GDM1 (cell line): ENCODE data around the gene SLITRK3.

ENCODE experiments used
- DNase-seq: peaks from one replicate; lab custom pipeline; 2025; lab: John Stamatoyannopoulos, UW

SLITRK3 gene, protein sequence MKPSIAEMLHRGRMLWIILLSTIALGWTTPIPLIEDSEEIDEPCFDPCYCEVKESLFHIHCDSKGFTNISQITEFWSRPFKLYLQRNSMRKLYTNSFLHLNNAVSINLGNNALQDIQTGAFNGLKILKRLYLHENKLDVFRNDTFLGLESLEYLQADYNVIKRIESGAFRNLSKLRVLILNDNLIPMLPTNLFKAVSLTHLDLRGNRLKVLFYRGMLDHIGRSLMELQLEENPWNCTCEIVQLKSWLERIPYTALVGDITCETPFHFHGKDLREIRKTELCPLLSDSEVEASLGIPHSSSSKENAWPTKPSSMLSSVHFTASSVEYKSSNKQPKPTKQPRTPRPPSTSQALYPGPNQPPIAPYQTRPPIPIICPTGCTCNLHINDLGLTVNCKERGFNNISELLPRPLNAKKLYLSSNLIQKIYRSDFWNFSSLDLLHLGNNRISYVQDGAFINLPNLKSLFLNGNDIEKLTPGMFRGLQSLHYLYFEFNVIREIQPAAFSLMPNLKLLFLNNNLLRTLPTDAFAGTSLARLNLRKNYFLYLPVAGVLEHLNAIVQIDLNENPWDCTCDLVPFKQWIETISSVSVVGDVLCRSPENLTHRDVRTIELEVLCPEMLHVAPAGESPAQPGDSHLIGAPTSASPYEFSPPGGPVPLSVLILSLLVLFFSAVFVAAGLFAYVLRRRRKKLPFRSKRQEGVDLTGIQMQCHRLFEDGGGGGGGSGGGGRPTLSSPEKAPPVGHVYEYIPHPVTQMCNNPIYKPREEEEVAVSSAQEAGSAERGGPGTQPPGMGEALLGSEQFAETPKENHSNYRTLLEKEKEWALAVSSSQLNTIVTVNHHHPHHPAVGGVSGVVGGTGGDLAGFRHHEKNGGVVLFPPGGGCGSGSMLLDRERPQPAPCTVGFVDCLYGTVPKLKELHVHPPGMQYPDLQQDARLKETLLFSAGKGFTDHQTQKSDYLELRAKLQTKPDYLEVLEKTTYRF

DNA sequence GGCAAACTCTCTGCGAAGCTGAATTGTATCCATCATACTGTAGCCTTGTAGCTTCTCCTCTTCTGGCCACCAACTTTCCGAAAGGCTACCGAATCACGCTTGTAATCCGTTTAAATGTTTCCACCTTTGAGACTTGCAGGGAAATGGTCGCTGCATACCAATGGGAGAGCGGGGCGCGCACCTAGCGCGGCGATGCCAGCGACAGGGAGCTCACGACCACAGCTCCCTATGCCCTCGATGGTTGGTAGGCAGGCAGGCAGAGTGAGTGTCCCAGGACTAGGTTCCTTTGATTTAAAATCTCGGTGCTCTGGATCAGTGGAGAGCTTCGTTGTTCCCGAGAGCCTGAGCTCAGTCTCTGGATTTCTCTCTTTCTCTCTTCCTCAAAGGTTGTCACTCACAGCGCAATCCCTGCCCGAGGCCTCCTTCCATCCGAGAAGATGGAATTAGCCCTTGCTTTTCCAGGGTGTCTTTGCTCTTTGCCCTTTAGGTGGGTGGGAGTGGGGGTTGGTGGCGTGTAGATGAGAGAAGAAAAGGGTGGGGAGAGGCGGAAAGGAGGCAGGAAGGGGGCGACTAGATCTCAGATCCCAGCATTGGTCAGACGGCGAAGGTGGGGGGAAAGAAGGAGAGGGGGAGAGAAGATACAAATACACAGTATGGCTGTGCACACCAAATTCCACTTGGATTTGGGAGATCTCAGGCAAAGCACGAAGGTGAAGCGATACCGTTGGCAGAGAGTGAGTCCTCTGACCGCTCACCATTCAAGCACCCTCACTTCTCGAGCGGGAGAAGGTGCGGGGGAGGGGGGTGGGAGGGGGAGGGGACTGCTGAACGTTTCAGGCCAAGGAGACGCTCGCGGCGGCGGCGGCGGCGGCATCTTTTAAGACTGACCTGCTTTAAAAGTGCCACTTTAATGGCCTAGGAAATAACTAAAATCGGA, at the start of gene SLITRK3:
Gene SLITRK3, minus strand, starts transcription at position 745 of the 937 bp plus-strand sequence. CDS start 5,554 bp downstream, outside the sequence.
- no peak for DNase-seq

DNA sequence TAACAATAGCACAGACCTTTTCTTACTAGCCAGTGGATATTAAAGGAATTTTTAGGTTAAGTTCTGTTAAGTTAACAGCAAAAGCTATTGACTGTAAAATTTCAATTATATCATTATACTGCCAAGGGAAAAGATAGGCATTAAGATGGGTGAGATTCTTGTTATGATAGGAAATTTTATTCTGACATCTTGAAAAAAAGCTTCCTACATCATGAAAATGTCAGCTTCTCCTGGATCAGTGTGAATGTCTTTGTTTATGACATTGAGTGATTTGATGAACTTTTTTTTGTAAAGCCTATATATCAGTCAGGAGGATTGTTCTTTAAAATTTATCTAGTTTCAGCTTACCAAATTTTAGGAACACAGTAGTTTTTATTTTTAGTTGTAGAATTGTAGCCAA, 47.4 kb upstream of the SLITRK3 start:
- DNase-seq = no peak

DNA sequence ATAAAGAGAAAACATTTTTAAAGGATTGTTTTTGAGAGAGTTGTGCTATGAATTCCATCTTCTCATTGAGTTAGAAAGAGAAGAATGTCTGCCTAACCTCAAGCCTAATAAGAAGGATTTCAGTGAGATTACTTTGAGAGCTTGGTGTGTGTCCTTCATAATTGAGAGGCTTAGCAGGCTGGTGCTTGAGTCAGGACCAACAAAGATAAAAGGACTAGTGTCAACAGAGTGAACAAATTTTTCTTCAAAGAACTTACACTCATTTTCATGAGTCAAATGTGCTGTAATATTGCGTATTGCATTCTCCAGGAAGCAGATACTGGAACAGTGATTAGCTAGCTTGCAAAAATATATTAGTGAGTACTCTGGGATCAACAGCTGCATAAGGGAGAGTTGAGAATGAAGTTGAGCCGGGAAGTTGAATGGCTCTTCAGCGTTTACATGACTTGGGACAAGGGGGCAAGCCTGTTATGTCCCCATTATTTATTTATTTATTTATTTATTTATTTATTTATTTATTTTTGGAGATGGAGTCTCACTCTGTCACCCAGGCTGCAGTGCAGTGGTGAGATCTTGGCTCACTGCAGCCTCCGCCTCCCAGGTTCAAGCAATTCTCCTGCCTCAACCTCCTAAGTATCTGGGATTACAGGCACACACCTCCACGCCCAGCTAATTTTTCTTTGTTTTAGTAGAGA, 37.5 kb upstream of the SLITRK3 start:
- no peak for DNase-seq

DNA sequence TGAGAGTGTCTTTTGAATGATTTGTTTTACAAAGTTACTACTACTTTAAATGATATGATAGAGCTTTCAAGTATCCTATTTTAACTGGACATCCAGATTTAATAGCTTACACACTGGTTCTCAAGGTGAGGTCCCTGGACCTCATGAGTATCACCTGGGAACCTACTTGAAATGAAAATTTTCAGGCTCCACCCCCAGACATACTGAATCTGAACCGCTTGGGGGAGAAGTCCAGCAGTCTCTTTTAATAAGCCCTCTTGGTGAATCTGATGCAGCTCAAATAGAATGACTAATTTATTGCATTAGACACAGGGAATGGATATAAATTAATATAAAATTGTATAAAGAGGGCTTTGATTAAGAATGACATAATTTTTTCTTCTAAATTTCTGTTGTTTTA, 29.4 kb upstream of the SLITRK3 start:
- DNase-seq = no peak

DNA sequence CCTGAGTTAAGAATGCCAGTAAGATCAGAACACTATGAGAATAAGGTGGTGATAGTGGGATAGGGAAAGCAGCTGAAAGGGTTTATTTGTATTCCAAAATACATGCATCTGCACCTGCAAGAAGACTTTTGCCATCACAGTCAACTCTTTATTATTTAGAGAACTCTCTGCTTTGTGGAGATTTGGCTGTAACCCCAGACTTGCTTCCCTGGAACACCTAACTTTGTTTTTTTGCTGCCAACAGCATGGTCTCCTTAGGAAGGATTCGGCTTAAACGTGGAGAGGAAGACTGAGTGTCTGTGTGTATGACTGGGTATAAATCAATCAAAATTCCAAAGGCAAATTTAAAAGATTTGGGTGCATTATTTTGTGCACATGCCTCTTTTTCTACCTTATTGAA, 21.6 kb upstream of the SLITRK3 start:
- DNase-seq = no peak

DNA sequence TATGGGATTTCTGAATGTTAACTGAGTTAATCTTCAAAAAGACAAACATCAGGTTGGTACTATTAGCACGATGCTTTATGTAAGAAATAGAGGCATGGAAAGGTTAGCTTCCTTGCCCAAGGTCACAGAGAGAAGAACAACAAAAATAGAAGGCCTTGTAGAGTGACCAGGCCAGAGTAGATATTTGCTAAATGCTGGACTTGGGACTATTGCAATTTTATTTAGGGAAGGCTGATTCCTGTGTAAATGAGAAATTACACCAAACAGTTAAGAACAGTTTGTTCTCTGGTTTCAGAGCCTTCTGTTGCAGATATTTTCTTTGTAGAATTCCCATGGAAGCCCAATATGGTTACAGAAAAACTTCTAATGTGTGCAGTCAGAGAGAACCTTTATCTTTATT, 16.4 kb upstream of the SLITRK3 start:
- no peak for DNase-seq

DNA sequence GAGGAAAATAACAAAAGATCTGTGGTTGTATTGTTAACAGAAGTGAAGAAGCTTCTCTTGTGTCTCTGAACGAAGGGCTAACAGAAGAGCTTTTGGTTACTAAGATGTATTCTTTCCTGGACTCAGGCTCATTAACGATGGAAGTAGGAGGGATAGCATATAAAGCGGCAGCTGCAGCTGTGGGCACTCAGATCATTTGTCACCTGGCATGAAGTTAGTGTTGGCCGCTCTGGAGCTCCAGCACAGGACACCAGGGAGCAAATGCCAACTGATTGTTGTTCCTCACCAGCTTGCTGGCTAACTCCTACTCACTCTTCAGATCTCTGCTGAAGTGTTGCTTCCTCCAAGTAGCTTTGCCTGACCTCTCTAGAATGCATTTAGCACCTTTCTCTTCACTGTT, 15.5 kb upstream of the SLITRK3 start:
- no peak for DNase-seq

DNA sequence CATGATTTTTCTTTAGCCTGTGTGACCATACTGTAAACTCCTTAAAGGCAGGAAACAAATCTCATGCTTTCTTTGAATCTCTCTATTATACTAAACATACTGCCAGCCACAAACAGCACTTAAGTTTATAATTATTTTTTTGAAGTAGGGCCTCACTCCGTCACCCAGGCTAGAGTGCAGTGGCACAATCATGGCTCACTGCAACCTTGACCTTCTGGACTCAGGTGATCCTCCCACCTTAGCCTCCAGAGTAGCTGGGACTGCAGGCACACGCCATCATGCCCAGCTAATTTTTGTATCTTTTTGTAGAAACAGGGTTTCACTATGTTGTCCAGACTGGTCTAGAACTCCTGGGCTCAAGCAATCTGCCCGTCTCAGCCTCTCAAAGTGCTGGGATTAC, 14.5 kb upstream of the SLITRK3 start:
- DNase-seq = no peak

DNA sequence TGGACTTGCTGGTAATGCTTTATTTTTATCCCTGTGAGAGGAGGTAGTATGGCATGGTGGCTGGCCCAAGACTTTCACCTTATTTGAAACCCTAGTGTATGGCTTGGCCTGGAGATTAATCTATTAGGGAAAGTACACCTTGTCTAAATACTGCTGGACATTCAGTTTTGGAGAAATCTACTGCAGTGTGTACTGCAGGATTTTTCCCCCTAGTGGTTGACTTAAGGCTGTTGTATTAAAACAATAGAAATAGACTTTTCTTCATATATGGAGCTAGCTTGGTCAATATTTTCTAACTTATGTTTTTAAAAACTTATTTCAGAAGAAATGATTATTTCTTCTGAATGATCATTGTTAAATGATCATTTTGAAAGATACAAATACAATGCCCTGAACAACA, 13.9 kb upstream of the SLITRK3 start:
- no peak for DNase-seq

DNA sequence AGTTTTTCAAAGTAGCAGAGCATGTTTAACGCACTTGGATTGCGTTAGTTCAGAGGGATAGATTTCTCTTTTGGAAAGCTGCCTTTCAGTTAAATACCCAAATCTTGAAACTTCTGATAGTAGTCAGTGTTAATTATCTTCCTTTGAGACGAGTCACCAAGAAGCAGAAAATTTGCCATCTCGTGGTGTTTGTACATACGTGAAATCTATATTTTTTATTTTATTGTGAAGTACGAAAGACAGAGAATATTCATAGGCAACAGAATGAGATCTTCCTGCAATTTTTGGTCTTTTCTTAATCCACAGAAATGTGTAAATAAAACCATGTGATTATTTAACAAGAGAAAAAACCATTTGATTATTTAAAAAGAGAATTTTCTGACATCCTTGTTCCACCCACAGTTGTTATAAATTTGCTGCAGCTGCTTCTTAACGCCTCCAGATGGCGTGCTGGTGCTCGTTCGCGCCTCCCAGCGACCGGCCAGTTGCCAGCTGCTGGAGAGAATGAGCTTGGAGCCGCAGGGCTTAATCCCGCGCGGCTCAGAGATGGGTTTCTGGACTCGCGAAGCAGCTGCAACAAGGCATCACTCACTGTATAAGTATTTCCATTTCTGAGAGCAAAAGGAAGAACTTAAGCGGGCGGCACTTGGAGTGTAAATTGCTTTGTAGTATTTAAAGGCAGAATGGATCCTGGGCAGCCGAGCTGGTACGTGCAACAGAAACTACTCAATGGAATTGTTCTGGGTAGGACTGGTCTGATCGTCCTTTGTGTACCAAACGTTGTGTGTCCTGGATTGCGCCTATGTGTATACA, 10.5 kb upstream of the SLITRK3 start:
- DNase-seq = peak; percentile 53

DNA sequence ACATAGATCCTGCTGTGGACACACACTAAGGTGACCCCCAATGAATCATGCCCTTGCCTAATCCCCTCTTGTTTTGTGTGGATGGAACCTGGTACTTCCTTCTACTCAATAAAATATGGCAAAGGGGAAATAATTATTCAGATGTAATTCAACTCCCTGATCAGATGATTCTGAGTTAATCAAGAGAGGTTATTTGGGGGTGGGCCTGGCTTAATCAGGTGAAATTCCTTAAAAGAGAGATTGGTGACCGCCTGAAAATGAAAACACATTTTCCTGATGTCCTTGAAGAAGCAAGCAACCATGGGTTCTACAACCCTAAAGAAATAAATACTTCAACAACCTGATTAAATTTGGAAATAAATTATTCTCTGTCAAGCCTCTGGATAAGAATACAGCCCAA, 8.3 kb upstream of the SLITRK3 start:
- no peak for DNase-seq

DNA sequence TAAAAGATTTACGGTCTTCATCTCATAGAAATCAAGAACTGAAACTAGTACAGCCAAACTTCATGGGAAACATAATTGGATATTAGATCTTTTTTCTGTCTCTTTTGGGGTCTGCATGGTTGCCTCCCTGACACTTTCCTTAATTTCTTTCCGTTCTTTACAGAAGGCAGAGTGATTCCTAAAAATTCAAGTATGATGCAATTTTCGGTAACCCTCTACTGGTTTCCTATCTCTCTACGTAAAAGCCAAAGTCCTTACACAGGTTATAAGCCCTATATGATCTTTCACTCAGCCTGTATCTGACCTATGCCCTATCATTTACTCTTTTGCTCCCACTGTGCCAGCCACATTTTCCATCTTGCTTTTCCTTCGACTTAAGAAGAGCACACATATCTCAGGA, 6.8 kb upstream of the SLITRK3 start:
- DNase-seq = no peak

DNA sequence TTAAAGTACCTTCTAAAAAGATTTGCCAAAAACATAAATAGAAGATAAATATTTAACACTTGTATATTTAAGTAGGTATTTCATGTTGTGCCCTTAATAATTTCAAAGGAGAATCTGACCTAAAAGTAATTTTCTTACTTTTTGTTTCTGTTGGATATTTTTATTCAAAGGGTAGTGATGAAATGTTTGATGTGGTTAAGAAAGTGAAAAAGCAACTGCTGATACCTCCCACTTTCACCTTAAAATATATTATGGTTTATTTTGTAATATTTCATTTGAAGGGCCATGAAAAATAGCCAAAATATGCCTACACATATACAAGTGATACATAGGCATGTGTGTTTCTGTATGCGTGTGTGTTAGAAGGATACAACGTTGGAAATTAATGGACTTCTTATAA, 5.8 kb upstream of the SLITRK3 start:
- no peak for DNase-seq

DNA sequence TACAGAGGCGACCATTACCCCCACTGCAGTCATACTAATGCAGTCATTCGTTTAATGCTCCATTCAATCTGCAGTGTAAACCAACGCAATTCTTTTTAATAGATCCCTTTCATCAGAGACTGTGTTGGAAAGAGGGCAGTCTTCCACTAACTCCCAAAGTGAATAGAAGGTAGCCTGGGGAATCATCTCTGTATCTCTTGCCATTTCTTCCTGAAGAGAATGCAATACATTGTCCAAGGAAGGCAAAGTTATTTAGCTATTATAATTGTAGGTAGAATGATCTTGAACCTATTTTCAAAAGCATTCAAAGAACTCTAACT, 1.3 kb upstream of the SLITRK3 start:
- no peak for DNase-seq

DNA sequence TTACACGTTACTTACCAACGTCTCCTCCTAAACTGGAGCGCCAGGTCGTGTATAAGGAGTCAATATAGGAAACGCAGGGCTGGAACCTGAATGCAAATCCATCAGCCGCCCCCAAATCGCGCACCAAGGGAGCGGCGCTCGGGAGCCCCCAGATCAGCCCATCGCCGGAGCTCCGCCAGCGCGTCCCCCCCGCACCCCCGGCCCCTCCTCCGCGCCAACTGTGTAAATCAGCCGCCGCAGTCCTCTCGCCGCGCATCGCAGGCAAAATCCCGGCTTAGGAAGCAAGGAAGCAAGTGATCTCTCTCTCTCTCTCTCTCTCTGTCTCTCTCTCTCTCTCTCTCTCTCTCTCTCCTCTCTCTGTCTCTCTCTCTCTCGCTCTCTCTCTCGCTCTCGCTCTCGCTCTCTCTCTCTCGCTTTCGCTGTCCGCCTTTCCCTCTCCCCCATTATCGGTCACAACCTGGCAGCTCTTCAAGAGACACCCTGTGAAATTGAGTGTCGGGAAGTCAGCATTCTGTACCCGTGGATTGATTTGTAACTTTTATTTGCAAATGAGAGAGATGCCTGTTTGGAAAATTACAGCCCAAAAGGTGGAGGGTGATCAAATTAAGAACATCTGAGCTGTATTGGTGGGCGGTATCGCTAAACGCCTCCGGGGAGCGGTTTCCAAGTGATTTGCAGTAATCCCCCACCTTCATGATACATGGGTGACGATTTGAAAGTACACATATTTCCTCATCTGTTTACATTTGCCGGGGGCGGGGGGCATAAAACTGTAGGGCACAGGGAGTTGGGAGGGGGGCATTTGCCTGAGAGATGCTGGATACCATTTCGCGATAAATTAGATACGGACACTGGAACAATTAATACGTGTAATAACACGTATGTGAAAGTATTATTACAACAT, 645 bp upstream of the SLITRK3 start:
- no peak for DNase-seq

DNA sequence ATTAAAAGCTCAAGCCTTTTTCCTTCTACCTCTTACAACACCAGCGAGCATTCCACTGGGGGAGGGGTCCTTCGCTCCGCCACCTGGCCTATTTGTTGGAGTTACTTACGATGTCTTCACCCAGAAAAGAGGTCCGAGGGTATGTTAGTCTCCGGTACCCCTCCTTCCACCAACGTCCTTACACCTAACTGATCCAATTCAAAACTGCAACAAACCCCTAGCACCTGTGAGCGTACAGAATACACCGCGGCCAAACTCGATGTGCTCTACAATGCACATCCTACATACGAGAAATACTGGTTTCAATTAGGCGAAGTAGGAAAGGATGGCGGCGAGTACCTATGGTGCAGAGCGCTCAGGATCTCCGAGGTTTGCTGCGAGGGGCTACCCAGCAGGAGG, 944 bp downstream of the SLITRK3 start:
- no peak for DNase-seq

DNA sequence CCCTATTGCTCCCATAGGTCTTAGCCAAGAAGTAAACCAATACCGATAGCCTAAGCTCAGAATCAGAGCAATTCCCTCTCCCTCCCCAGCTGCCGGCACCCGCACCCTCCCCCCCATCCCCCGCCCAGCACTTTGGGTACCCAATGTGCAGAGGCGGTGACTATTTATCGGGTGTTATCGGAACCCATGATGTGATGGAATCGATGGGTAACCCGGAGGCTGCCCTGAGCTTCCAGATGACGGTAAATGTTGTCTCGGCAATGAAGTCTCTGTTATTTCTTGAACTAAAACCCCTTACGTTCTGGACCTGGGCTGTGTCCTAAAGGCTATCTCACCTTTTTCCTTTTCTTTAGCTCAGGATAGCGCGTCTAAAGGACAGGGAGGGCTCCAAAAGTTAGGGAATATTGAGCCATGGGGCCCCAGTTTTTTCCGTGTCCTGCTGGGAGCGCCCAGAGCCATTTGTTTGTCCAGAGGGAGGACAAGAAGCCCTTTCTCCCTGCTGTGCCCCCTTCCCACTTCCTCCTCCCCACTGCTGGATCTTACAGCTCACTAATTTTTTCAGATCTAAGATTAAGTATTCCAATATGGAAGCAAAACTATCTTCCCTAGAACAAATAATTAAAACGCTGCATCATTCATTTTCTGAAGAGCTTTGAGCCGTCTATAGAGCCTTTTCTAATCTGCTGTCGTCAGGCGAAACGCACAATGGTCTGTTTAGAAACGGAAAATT, 1.5 kb downstream of the SLITRK3 start:
- no peak for DNase-seq

DNA sequence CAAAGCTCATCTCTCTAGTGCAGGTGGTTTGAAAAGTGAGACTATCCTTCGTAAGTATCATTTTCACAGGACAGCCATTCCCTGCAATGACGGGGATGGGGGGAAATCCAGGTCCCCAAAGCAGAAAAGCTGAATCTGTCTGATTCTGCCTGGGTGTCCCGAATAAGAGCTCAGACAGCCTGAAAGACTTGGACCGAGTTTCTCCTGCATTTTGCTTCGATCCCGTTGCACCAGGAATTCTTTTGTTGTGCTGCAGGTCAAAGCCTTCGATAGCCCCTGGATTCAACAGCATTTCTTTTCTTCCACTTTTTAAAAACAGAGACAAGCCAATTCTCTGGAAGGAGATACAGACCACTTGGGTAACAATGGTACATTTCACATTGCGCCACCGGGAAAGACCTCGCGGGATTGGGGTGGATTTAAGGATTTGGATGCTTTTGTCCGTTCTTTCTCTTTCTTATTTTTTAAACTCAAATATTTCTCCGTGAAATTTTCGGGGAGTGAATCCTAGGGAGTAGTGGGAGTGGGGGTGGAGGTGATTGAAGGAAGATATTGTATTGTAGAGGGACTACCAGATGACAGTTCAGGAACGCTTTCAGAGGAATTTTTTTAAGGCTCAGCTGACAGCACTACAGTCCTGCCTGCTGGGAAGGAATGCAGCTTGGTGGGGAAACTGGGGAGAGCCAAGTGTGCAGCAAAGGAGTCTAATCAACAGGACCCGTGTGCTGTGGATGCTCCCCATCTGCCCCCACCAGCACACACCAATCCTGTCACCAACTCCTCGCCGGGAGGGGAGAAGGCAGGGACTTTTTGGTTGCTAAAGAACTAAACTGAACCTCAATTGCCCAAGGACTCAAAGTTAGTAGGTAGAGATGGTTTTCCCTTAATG, 2.6 kb downstream of the SLITRK3 start:
- DNase-seq = no peak
